ENCODE data around the gene GDF2.

DNA sequence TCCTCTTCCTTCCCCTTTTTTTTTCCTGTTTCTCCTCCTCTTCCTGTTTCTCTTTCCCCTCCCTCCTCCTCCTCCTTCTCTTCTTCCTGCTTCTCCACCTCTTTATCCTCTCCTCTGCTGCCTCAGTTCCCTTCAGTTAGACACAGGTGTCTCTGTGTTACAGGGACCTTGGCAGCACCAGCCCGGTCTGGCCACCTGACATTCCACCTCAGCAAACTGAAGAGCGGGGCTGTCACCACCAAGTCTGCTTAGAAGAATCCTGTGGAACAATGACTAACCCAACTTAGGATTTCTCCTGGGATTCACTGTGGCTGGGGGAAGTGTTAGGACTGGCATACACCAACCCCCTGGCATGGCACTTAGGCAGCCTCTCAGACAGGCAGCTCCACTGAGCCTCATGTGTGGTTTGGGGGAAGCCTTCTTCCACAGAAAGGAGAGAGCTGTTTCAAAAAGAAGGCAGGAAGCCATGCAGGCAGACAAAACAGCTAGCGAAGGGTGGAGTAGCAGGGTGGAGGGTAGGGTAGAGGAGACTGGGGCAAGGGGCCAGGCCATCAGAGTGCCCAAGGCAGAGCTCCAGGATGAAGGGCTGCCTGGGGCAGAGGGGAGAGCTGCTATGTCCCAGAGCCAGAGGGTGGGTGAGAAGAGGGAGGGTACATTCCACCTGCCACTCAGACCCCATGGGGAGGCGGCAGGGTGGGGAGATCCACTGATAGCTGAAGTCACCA lies 35.5 kb upstream of the GDF2 start:
- no peak for TF ChIP-seq POLR2A (IDR thresholded peaks at IDR 0.05)
- TF ChIP-seq, protein P1, sequence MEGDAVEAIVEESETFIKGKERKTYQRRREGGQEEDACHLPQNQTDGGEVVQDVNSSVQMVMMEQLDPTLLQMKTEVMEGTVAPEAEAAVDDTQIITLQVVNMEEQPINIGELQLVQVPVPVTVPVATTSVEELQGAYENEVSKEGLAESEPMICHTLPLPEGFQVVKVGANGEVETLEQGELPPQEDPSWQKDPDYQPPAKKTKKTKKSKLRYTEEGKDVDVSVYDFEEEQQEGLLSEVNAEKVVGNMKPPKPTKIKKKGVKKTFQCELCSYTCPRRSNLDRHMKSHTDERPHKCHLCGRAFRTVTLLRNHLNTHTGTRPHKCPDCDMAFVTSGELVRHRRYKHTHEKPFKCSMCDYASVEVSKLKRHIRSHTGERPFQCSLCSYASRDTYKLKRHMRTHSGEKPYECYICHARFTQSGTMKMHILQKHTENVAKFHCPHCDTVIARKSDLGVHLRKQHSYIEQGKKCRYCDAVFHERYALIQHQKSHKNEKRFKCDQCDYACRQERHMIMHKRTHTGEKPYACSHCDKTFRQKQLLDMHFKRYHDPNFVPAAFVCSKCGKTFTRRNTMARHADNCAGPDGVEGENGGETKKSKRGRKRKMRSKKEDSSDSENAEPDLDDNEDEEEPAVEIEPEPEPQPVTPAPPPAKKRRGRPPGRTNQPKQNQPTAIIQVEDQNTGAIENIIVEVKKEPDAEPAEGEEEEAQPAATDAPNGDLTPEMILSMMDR (IDR thresholded peaks at IDR 0.05), result no peak

All from uterus (tissue), 2 donors.